Naive thymus-derived CD8-positive, alpha-beta T cell (primary cell): ENCODE measurements around the gene NLK. TPM values are rescaled to one million over a fixed set of nuclear protein-coding genes. Genes with fewer than 3 reads are reported as not detected.
"Not testable (repeated sequence)": the region's sequence is repeated elsewhere in the genome, so short reads cannot be mapped to it uniquely, and the experiment has no call there.

ENCODE experiments used
- ATAC-seq, 2 donors: fragments of 150-1000 bp; cut with Tn5 transposase in 1 of 2; sonication (Bioruptor Pico), chemical (Tn5 transposase) in 1 of 2; 1 replicate in 1 of 2; 2 replicates in 1 of 2; pipeline ENCODE4 v1.10.0; 2021; ENCODE audit warnings: mild to moderate bottlenecking in 2 of 2, moderate library complexity in 2 of 2
- POLR2A ChIA-PET: fragments of 350-600 bp; sonication (Branson Sonifier 250); formaldehyde crosslinking; loops from one replicate; lab custom pipeline; 2021; ENCODE audit warnings: antibody characterized with exemption; lab: Charles Lee
- DNase-seq, 10 donors: peaks; one replicate each; pipeline versions ENCODE4 v3.0.0 to v3.0.0-alpha.2; 2020 to 2022
- H3K27ac Mint-ChIP-seq, 10 donors: one replicate each; pipeline ENCODE4 v1.8.0; 2020 to 2022; ENCODE audit warnings: mild to moderate bottlenecking in 10 of 10, mixed read lengths in 10 of 10, moderate library complexity in 4 of 10, inconsistent platforms in 1 of 10
- H3K27me3 Mint-ChIP-seq, 5 donors: one replicate each; pipeline ENCODE4 v1.8.0; 2021 to 2022; ENCODE audit warnings: mixed read lengths in 5 of 5
- H3K36me3 Mint-ChIP-seq, 3 donors: one replicate each; pipeline ENCODE4 v1.8.0; 2020 to 2022; ENCODE audit warnings: mixed read lengths in 3 of 3, mild to moderate bottlenecking in 2 of 3, inconsistent platforms in 1 of 3
- H3K4me1 Mint-ChIP-seq, 4 donors: one replicate each; pipeline ENCODE4 v1.8.0; 2021 to 2022; ENCODE audit warnings: mixed read lengths in 4 of 4
- H3K4me3 Mint-ChIP-seq, 10 donors: one replicate each; pipeline ENCODE4 v1.8.0; 2020 to 2022; ENCODE audit warnings: mild to moderate bottlenecking in 10 of 10, mixed read lengths in 10 of 10, moderate library complexity in 6 of 10, inconsistent platforms in 1 of 10
- H3K9me3 Mint-ChIP-seq, 9 donors: one replicate each; pipeline ENCODE4 v1.8.0; 2020 to 2022; ENCODE audit warnings: mixed read lengths in 9 of 9, mild to moderate bottlenecking in 3 of 9, inconsistent platforms in 1 of 9, moderate library complexity in 1 of 9
- polyA plus RNA-seq, 3 donors: library from polyadenylated mRNA; unstranded; fragments of 300-500 nt; fragmentation: Illumina TruSeq; gene quantifications; one replicate each; pipeline ENCODE4 v1.2.3, GENCODE V29; 2021
- total RNA-seq, 8 experiments: library from RNA in 2 of 8; stranded (reverse) in 2 of 8; gene quantifications; one replicate each; pipeline ENCODE4 v1.2.3 and lab custom pipeline; 2021 to 2026

NLK gene
- total and polyA plus RNA-seq, 5 experiments from 2014 or later, result 1.5 to 15.4 (median 2.1) TPM

DNA sequence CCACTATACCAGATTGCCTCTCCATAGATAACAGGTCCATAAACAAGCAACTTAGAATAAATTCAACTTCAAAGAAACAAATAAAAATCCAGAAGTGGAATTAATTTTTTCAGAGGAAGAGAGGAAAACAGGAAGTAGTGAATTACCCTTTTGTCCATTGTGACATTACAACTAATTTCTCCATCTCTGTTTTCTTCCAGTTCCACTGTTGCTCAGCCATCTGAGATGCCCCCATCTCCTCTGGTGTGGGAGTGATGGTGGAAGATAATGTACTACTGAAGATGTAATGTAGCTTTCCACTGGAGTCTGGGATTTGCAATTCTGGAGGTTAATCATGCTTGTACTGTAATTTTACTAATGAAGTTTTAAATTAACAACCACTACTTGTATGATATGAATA, 151.9 kb downstream of the NLK start:
- no peaks in the 10 kb centered on the region for H3K9me3 Mint-ChIP-seq
- POLR2A ChIA-PET, result no interaction called here
- peaks cover 0 to 76% (median 19%) of the 10 kb centered on the region in 3 donors for H3K36me3 Mint-ChIP-seq
- no peak for ATAC-seq
- H3K27ac Mint-ChIP-seq, result peak overlapping the region in 3 of 10 donors; percentile 42 to 62 (median 56)
- no peak for DNase-seq
- H3K4me1 Mint-ChIP-seq, result peaks cover 0 to 11% (median 4%) of the 10 kb centered on the region in 4 donors
- H3K4me3 Mint-ChIP-seq, result no peak overlapping the region
- no peaks in the 10 kb centered on the region for H3K27me3 Mint-ChIP-seq

DNA sequence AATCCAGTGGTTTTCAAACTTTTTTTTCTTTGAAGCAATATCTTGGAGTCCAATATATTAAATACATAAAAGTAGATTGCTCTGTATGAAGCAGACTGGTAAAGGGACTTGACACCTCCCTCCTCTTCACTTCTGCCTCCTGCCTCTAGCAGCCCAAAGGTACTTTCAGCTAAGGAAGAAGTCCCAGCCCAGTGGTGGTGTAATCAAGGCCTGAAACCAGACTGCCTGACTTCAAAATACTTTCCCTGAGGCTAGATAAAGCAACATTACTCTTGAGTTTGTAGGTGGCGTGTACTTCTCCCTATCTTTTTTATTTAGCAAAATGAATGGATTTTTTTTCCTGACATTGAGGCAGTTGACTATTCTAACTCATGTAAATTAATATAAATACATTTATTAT, 154.2 kb downstream of the NLK start:
- H3K36me3 Mint-ChIP-seq, result peaks cover 0 to 55% (median 17%) of the 10 kb centered on the region in 3 donors
- no peak overlapping the region for H3K4me3 Mint-ChIP-seq
- POLR2A ChIA-PET, result no interaction called here
- no peak for DNase-seq
- H3K4me1 Mint-ChIP-seq, result peaks cover 0 to 11% (median 4%) of the 10 kb centered on the region in 4 donors
- no peaks in the 10 kb centered on the region for H3K27me3 Mint-ChIP-seq
- H3K9me3 Mint-ChIP-seq, result no peaks in the 10 kb centered on the region
- ATAC-seq, result no peak
- peak overlapping the region in 4 of 10 donors; percentile 2 to 41 (median 25) for H3K27ac Mint-ChIP-seq

DNA sequence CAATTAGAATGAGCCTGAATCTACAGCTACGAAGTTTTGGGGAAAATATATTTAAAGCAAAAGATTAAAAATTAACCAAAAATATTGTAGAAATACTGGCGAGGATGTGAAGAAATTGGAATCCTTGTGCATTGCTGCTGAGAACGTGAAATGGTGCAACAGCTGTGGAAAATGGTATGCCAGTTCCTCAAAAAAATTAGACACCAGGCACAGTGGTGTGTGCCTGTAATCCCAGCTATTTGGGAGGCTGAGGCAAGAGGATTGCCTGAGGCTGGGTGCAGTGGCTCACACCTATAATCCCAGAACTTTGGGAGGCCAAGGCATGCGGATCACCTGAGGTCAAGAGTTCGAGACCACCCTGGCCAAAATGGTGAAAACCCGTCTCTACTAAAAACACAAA, 156.6 kb downstream of the NLK start:
- H3K27me3 Mint-ChIP-seq, result peaks cover 0 to 5% (median 0%) of the 10 kb centered on the region in 5 donors

DNA sequence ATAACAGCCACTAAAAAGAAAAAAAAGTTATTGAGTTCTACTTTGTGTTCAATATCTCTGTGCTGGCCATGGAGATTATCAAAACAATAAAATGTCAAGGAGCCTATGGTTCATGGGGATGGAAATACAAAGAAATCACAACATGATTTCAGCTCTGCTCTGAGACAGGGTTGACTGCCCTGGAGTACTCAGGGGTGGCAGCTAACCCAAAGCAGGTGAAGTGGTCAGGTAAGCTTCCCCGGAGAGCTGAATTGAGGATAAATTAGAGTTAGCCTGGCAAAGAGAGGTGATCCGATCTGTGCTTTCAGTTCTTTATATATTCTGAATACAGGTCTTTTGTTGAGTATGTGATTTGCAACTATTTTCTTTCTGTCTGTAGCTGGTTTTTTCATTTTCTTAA, 157.3 kb downstream of the NLK start:
- H3K4me3 Mint-ChIP-seq, result no peak overlapping the region
- ATAC-seq (no peak), DNase-seq (no peak)
- H3K27ac Mint-ChIP-seq, result no peak overlapping the region
- POLR2A ChIA-PET, result interaction anchor here (0.8 kb wide), 1 partner anchor 758 kb away, joined by 5 read pairs; no protein-coding TSS in a partner anchor
- peaks cover 0 to 11% (median 0%) of the 10 kb centered on the region in 5 donors for H3K27me3 Mint-ChIP-seq
- peaks cover 0 to 4% (median 2%) of the 10 kb centered on the region in 4 donors for H3K4me1 Mint-ChIP-seq
- no peaks in the 10 kb centered on the region for H3K9me3 Mint-ChIP-seq
- peaks cover 0 to 27% (median 16%) of the 10 kb centered on the region in 3 donors for H3K36me3 Mint-ChIP-seq

More for the DNA sequence above, 156.6 kb downstream of the NLK start:
- DNase-seq (no peak), ATAC-seq (no peak)
- Mint-ChIP-seq H3K4me3 (no peak overlapping the region), H3K27ac (peak overlapping the region in 1 of 10 donors; percentile 9), H3K9me3 (no peaks in the 10 kb centered on the region), H3K36me3 (peaks cover 0 to 33% (median 17%) of the 10 kb centered on the region in 3 donors), H3K4me1 (peaks cover 0 to 4% (median 2%) of the 10 kb centered on the region in 4 donors)
- POLR2A ChIA-PET, result interaction anchor here (0.6 kb wide), 1 partner anchor 102 kb away, joined by 3 read pairs; no protein-coding TSS in a partner anchor

DNA sequence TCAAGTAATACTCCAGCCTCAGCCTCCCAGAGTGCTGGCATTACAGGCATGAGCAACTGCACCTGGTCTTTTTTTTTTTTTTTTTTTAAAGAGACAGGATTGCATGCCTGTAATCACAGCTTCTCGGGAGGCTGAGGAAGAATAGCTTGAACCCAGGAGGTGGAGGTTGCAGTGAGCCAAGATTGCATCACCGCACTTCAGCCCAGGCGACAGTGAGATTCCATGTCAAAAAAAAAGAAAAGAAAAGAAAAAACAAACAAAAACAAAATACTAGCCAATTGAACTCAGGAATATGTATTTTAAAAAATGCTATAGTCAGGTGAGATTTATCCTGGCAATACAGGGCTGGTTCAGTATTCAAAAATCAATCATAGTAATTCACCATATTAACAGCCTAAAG, 158.8 kb downstream of the NLK start:
- Mint-ChIP-seq H3K36me3 (peaks cover 0 to 16% (median 11%) of the 10 kb centered on the region in 3 donors), H3K27me3 (peaks cover 0 to 24% (median 4%) of the 10 kb centered on the region in 5 donors), H3K27ac (no peak overlapping the region), H3K9me3 (no peaks in the 10 kb centered on the region), H3K4me3 (no peak overlapping the region), H3K4me1 (peaks cover 0 to under 1% (median 0%) of the 10 kb centered on the region in 4 donors)
- POLR2A ChIA-PET, result no interaction called here
- DNase-seq (no peak), ATAC-seq (no peak)

DNA sequence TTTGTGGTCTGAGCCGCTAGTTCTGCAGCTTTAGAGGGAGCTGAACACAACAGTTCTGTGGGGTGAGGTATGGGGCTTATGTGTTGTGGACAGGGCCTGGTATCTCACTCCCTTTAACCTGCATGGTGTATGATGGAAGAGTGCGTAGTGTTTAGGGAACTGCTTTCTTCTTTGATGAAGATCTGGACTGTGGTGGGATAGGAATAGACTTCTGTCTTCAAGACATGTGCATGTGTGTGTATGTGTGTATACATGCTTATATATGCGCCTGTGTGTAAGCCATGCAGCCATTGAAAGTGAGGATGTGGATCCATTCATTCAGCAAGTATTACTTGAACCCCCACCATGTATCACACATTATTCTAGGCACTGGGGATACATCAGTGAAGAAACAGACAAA, 161.8 kb downstream of the NLK start:
- Mint-ChIP-seq H3K4me3 (no peak overlapping the region), H3K27ac (no peak overlapping the region), H3K36me3 (peaks cover under 1 to 4% (median 3%) of the 10 kb centered on the region in 3 donors), H3K27me3 (peaks cover 0 to 37% (median 7%) of the 10 kb centered on the region in 5 donors), H3K4me1 (no peaks in the 10 kb centered on the region), H3K9me3 (no peaks in the 10 kb centered on the region)
- POLR2A ChIA-PET, result no interaction called here
- no peak for ATAC-seq
- DNase-seq, result no peak

DNA sequence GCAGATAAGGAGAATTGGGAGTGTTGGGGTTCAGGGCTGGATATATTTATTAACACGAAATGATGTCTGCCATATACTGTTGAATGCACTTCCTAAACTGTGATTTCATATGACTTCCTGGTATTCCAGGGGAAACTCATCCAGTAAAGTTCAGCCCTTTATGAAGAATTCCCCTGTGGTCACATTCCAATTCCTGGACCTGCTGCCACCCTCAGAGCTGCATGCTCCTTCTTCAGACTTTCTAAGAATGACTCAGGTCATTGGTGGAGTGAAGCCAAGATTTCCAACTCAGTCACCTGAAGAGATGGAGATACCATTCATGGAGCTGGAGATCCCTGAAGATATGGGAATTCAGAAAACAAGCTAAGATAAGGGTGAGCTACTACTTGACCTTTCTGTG, 162.3 kb downstream of the NLK start:
- Mint-ChIP-seq H3K4me3 (no peak overlapping the region), H3K4me1 (no peaks in the 10 kb centered on the region), H3K36me3 (peaks cover 3 to 8% (median 5%) of the 10 kb centered on the region in 3 donors), H3K27ac (no peak overlapping the region), H3K27me3 (peaks cover 2 to 37% (median 10%) of the 10 kb centered on the region in 5 donors), H3K9me3 (no peaks in the 10 kb centered on the region)
- DNase-seq (no peak), ATAC-seq (no peak)
- POLR2A ChIA-PET, result no interaction called here

DNA sequence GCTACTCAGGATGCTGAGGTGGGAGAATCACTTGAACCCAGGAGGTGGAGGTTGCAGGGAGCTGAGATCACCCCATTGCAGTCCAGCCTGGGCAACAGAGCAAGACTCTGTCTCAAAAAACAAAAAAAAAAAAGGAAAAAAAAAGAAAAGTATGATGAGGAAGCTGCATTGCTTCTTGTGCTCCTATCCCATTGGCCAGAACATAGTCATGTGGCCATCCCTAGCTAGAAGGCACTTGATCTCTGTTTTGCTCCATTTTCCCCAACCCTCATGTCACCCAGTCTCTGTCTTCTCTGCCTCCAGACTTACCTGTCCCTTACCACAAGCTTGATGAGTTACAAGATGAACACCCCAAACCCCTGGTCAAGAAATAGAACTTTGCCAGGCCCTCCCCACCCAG, 163.8 kb downstream of the NLK start:
- Mint-ChIP-seq H3K36me3 (peaks cover 3 to 17% (median 10%) of the 10 kb centered on the region in 3 donors), H3K9me3 (peaks cover 0 to 6% (median 3%) of the 10 kb centered on the region in 9 donors), H3K4me1 (no peaks in the 10 kb centered on the region), H3K4me3 (no peak overlapping the region), H3K27ac (no peak overlapping the region), H3K27me3 (peaks cover 5 to 37% (median 12%) of the 10 kb centered on the region in 5 donors)
- POLR2A ChIA-PET, result no interaction called here
- DNase-seq (no peak), ATAC-seq (no peak)

DNA sequence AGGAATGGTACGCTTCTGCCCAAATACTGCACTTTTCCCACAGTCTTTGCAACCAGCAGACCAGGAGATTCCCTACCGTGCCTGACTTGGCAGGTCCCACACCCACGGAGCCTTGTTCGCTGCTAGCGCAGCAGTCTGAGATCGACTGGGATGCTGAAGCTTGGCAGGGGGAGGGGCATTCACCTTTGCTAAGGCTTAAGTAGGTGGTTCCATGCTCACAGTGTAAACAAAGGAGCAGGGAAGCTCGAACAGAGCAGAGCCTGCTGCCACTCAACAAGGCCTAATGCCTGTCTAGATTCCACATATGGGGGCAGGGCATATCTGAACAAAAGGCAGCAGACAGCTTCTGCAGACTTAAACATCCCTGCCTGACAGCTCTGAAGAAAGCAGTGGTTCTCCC, 169.3 kb downstream of the NLK start:
- ATAC-seq (no peak), DNase-seq (no peak)
- Mint-ChIP-seq H3K27ac (no peak overlapping the region), H3K4me1 (peaks cover 1 to 5% (median 2%) of the 10 kb centered on the region in 4 donors), H3K4me3 (no peak overlapping the region), H3K27me3 (peaks cover 5 to 12% (median 8%) of the 10 kb centered on the region in 5 donors), H3K9me3 (peaks cover 0 to 13% (median 9%) of the 10 kb centered on the region in 9 donors), H3K36me3 (peaks cover 0 to 17% (median 17%) of the 10 kb centered on the region in 3 donors)
- POLR2A ChIA-PET, result no interaction called here

DNA sequence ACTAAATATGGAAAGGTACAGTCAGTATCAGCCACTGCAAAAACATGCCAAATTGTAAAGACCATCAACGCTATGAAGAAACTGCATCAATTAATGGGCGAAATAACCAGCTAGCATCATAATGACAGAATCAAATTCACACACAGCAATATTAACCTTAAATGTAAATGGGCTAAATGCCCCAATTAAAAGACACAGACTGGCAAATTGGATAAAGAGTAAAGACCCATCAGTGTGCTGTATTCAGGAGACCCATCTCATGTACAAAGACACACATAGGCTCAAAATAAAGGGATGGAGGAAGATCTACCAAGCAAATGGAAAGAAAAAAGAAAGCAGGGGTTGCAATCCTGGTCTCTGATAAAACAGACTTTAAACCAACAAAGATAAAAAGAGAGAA, 171.1 kb downstream of the NLK start:
- Mint-ChIP-seq H3K27me3 (peaks cover 0 to 12% (median 7%) of the 10 kb centered on the region in 5 donors), H3K9me3 (peaks cover 0 to 13% (median 9%) of the 10 kb centered on the region in 9 donors), H3K36me3 (peaks cover 0 to 17% (median 13%) of the 10 kb centered on the region in 3 donors)
- ATAC-seq, H3K4me1 Mint-ChIP-seq, H3K4me3 Mint-ChIP-seq, H3K27ac Mint-ChIP-seq, POLR2A ChIA-PET, DNase-seq: not testable (repeated sequence)

DNA sequence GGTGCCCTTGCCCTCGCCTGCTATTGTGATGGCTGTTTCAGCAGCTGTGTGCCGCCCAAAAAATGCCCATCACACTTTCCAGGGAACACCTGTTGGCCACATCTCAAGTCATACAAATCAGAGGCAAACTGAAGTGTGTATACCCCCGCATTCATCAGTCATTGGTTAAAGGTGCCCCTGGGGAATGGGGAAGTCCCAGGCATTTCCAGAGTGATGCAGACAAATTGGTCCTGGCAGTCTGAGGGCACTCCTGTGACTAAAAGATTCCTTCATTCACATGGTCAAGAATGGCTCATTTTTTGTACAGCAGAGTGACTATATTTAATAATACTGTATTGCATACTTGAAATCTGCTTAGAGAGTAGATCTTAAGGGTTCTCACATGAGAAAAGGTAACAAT, 173.6 kb downstream of the NLK start:
- H3K9me3 Mint-ChIP-seq, result peaks cover 0 to 10% (median 8%) of the 10 kb centered on the region in 9 donors
- ATAC-seq (no peak), DNase-seq (no peak)
- no peak overlapping the region for H3K4me3 Mint-ChIP-seq
- POLR2A ChIA-PET, result no interaction called here
- peaks cover 0 to 4% (median 3%) of the 10 kb centered on the region in 5 donors for H3K27me3 Mint-ChIP-seq
- peaks cover 1 to 5% (median 2%) of the 10 kb centered on the region in 4 donors for H3K4me1 Mint-ChIP-seq
- H3K27ac Mint-ChIP-seq, result no peak overlapping the region
- peaks cover 0 to 7% (median 1%) of the 10 kb centered on the region in 3 donors for H3K36me3 Mint-ChIP-seq

DNA sequence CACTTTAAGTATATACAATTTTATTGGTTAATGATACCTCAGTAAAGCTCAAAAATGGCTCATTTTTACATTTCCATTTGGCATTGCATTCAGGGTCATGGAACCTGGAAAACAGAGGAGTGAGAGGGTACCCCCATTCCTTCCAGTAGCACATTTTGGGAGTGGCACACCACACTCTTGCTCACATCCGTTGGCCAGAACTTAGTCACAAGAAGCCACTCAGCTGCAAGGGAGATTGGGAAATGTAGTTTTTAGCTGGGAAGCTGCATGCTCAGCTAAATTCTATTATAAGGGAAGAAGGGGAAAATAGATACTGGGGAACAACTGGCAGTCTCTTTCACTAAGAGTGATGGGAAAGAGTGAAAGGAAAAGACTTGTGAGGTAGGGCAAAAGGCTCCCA, 174.1 kb downstream of the NLK start:
- no peak for DNase-seq
- POLR2A ChIA-PET, result no interaction called here
- no peak for ATAC-seq

DNA sequence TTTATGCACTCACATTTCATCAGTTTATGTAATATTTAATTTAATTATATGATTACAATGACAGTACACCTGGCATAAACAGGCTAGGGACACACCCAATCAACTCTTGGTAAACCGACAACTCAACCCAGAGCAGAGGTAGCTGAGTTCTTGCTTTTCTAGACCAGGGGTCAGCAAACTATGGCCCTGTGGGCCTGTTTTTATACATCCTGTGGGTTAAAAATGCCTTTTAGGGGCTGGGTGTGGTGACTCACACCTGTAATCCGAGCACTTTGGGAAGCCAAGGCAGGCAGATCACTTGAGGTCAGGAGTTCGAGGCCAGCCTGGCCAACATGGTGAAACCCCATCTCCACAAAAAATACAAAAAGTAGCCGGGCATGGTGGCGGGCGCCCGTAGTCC, 177.3 kb downstream of the NLK start:
- ATAC-seq (no peak), DNase-seq (no peak)
- peaks cover 0 to 5% (median 0%) of the 10 kb centered on the region in 9 donors for H3K9me3 Mint-ChIP-seq
- peaks cover 2 to 5% (median 3%) of the 10 kb centered on the region in 4 donors for H3K4me1 Mint-ChIP-seq
- H3K27ac Mint-ChIP-seq, result no peak overlapping the region
- no peak overlapping the region for H3K4me3 Mint-ChIP-seq
- no peaks in the 10 kb centered on the region for H3K36me3 Mint-ChIP-seq
- POLR2A ChIA-PET, result interaction anchor here (0.7 kb wide), 1 partner anchor 876 kb away, joined by 3 read pairs; no protein-coding TSS in a partner anchor
- H3K27me3 Mint-ChIP-seq, result peaks cover 0 to 7% (median 0%) of the 10 kb centered on the region in 5 donors

More for the DNA sequence above, 174.1 kb downstream of the NLK start:
- Mint-ChIP-seq H3K4me3 (no peak overlapping the region), H3K9me3 (peaks cover 0 to 10% (median 6%) of the 10 kb centered on the region in 9 donors), H3K4me1 (peaks cover 1 to 5% (median 2%) of the 10 kb centered on the region in 4 donors), H3K27me3 (peaks cover 0 to 4% (median 3%) of the 10 kb centered on the region in 5 donors), H3K36me3 (peaks cover 0 to 7% (median 0%) of the 10 kb centered on the region in 3 donors), H3K27ac (no peak overlapping the region)
